GM12878 (cell line): ENCODE data around the gene HSD17B13. TPM values are rescaled to one million over a fixed set of nuclear protein-coding genes. Genes with fewer than 3 reads are reported as not detected.

Source experiments
- ATAC-seq: fragments of 200-7000 bp; cut with Tn5 transposase; 3 replicates; pipeline ENCODE4 v1.9.1; 2020; ENCODE audit warnings: mild to moderate bottlenecking, moderate library complexity
- BruUV-seq: library from RNA; stranded (reverse); fragments of 400-500 nt; replicated peaks from 2 replicates; lab custom pipeline; 2021; lab: Mats Ljungman, UMichigan
- CTCF ChIA-PET: fragments of 300-600 bp; sonication (Branson Sonifier 250); formaldehyde crosslinking; extraction: SDS; loops from one replicate; lab custom pipeline; 2021; ENCODE audit warnings: inconsistent platforms; lab: Yijun Ruan, JAX
- POLR2A ChIA-PET: fragments of 350-600 bp; formaldehyde crosslinking; extraction: SDS; loops from one replicate; lab custom pipeline; 2021; ENCODE audit warnings: inconsistent platforms; lab: Charles Lee
- RAD21 ChIA-PET: fragments of 300-600 bp; sonication (Branson Sonifier 250); formaldehyde crosslinking; loops from one replicate; lab custom pipeline; 2023; ENCODE audit warnings: antibody characterized with exemption; ENCODE audit not compliant: unreplicated experiment; lab: Charles Lee
- SMC1A ChIA-PET: fragments of 300-600 bp; sonication (Branson Sonifier 250); formaldehyde crosslinking; loops from one replicate; lab custom pipeline; 2023; ENCODE audit not compliant: unreplicated experiment, uncharacterized antibody; lab: Charles Lee
- DNase-seq: peaks from one replicate; pipeline ENCODE4 v3.0.0-alpha.2; 2011; ENCODE audit warnings: low read depth, low spot score
- FAIRE-seq: peaks from 3 replicates; lab custom pipeline; 2011; peaks lifted over from hg19 to GRCh38; lab: Jason Lieb, UNC
- H2AFZ ChIP-seq: 2 replicates; pipeline ENCODE4 v1.6.0; 2011; ENCODE audit warnings: low read depth, low read length, control low read depth; ENCODE audit not compliant: control insufficient read depth
- H3K27ac ChIP-seq: 2 replicates; pipeline ENCODE4 v1.5.1; 2011; ENCODE audit warnings: control low read depth; ENCODE audit not compliant: control insufficient read depth, insufficient read depth
- H3K27me3 ChIP-seq, 2 experiments: replicated peaks in 1 of 2; 2 replicates each; pipeline versions ENCODE4 v1.6.0 to v1.6.1; 2011; ENCODE audit warnings: low read length in 1 of 2; ENCODE audit not compliant: control insufficient read depth in 2 of 2, insufficient read depth in 2 of 2
- H3K36me3 ChIP-seq, 2 experiments: 2 replicates each; pipeline ENCODE4 v1.5.1; 2011; ENCODE audit warnings: low read length in 1 of 2; ENCODE audit not compliant: control insufficient read depth in 2 of 2, insufficient read depth in 2 of 2
- H3K4me1 ChIP-seq: 2 replicates; pipeline ENCODE4 v1.6.1; 2011; ENCODE audit warnings: mild to moderate bottlenecking, low read length, moderate library complexity, mixed read lengths; ENCODE audit not compliant: control insufficient read depth, insufficient read depth
- H3K4me2 ChIP-seq: 2 replicates; pipeline ENCODE4 v1.6.0; 2011; ENCODE audit warnings: control low read depth; ENCODE audit not compliant: control insufficient read depth, insufficient read depth
- H3K4me3 ChIP-seq: fragments of 200-600 bp; sonication (generic); 2 replicates; pipeline ENCODE4 v1.5.1; 2016
- H3K79me2 ChIP-seq: 2 replicates; pipeline ENCODE4 v1.6.0; 2011; ENCODE audit warnings: low read length; ENCODE audit not compliant: control insufficient read depth, insufficient read depth
- H3K9ac ChIP-seq: 2 replicates; pipeline ENCODE4 v1.8.0; 2011; ENCODE audit warnings: low read length, control low read depth, mixed read lengths; ENCODE audit not compliant: control insufficient read depth, insufficient read depth
- H3K9me3 ChIP-seq: replicated peaks from 3 replicates; pipeline ENCODE4 v1.5.1; 2011; ENCODE audit warnings: mild to moderate bottlenecking, low read length; ENCODE audit not compliant: control insufficient read depth, insufficient read depth
- H4K20me1 ChIP-seq: 2 replicates; pipeline ENCODE4 v1.6.0; 2011; ENCODE audit not compliant: control insufficient read depth, insufficient read depth
- FOXK2 ChIP-seq: fragments of 450-650 bp; IDR thresholded peaks from 2 replicates; pipeline ENCODE4 v1.6.1; 2017; ENCODE audit warnings: mild to moderate bottlenecking, moderate library complexity
- HCFC1 ChIP-seq: fragments of 150-350 bp; IDR thresholded peaks from 2 replicates; pipeline ENCODE4 v1.6.1; 2014; ENCODE audit warnings: low read length
- HDAC2 ChIP-seq: fragments of 200-600 bp; sonication (generic); IDR thresholded peaks from 2 replicates; pipeline ENCODE4 v1.6.1; 2017
- HDAC6 ChIP-seq: fragments of 200-600 bp; sonication (generic); IDR thresholded peaks from one replicate; pipeline ENCODE4 v1.8.0; 2017; ENCODE audit warnings: antibody characterized with exemption; ENCODE audit not compliant: unreplicated experiment
- YBX1 ChIP-seq: fragments of 450-650 bp; IDR thresholded peaks from 2 replicates; pipeline ENCODE4 v1.6.1; 2016; ENCODE audit warnings: antibody characterized with exemption
- ZNF207 ChIP-seq: fragments of 450-650 bp; IDR thresholded peaks from 2 replicates; pipeline ENCODE4 v1.6.1; 2014; ENCODE audit warnings: antibody characterized with exemption, mild to moderate bottlenecking, borderline replicate concordance
- WGBS: methylation state at CpG from one replicate; pipeline ENCODE4 v1.1.6; 2016; ENCODE audit warnings: low lambda C conversion rate; ENCODE audit not compliant: insufficient replicate concordance, insufficient coverage; ENCODE audit errors: missing lambda C conversion rate; 5-methylcytosine and 5-hydroxymethylcytosine counted together
- in situ Hi-C: fragments of 300-500 bp; cut with MboI; formaldehyde crosslinking; loops from 9 replicates; pipeline ENCODE4 v1.14.3; 2018; ENCODE audit warnings: mixed read lengths
- intact Hi-C: fragments of 100-400 bp; cut with micrococcal nuclease; formaldehyde crosslinking; loops from one replicate; pipeline ENCODE4 v1.14.2; 2022; ENCODE audit not compliant: unreplicated experiment
- polyA plus RNA-seq, 11 experiments: library from polyadenylated mRNA; depleted of rRNA in 4 of 11; unstranded in 6 of 11; stranded (reverse) in 5 of 11; fragments of >200 nt; fragmentation: Nextera tagmentation in 4 of 11; fragmentation: Illumina TruSeq in 1 of 11; extraction: Ambion mirVana in 4 of 11; extraction: Trizol in 1 of 11; gene quantifications; 1 replicate in 1 of 11; 2 replicates in 10 of 11; pipeline versions ENCODE4 v1.2.1 to v1.2.3, GENCODE V29; 2011 to 2016; ENCODE audit warnings: inconsistent platforms in 2 of 11, missing spikeins in 2 of 11, low read depth in 1 of 11
- total RNA-seq, 4 experiments: library from RNA; depleted of rRNA in 3 of 4; stranded (reverse); fragments of >200 nt in 3 of 4; fragmentation: Illumina TruSeq in 1 of 4; extraction: Trizol in 1 of 4; gene quantifications; 2 replicates each; pipeline versions ENCODE4 v1.2.1 to v1.2.3, GENCODE V29; 2013 to 2021
- TF ChIP-seq, protein P1 (sequence below): fragments of 450-650 bp; IDR thresholded peaks from 2 replicates; pipeline ENCODE4 v1.6.1; 2017; ENCODE audit warnings: mild to moderate bottlenecking, moderate library complexity
- TF ChIP-seq, protein P2 (sequence below): fragments of 450-650 bp; formaldehyde crosslinking; IDR thresholded peaks from 2 replicates; pipeline ENCODE4 v1.4.0; 2020; ENCODE audit warnings: mild to moderate bottlenecking, moderate library complexity
- TF ChIP-seq, protein P3 (sequence below): fragments of 450-650 bp; IDR thresholded peaks from 2 replicates; pipeline ENCODE4 v1.6.1; 2014; ENCODE audit warnings: mild to moderate bottlenecking
- TF ChIP-seq, protein P4 (sequence below): IDR thresholded peaks from 2 replicates; pipeline ENCODE4 v1.6.1; 2011; ENCODE audit warnings: mild to moderate bottlenecking, low read depth, low read length, moderate library complexity; ENCODE audit not compliant: insufficient replicate concordance
- TF ChIP-seq, protein P5 (sequence below): IDR thresholded peaks from 2 replicates; pipeline ENCODE4 v1.6.1; 2012; ENCODE audit warnings: low read depth, low read length, improper control_type of control experiment

The HSD17B13 gene
- total and polyA plus RNA-seq, 10 of the 15 experiments (the other 5 are each of a cell fraction or from before 2014, with no cell fraction given), result 0.03 to 0.09 (median 0.04) TPM; not detected in 4

DNA sequence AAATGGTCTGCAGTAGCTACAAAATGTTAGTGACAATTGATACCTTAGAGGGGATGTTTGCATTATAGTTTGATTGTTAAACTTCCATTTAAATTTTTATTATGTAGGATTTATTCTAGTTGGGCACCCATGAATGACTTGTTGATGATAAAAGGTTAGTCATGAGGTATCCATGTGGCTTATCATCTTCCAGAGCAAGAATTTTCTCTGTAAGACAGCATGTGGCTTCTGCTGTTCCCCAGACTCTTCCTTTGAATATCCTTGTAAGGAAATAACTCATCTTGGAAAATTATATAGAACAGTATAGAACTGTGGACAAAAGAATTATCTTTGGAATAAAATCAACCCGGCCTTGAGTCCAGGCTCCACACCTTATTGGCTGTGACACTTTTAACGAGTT, 62.2 kb downstream of the HSD17B13 start:
- CTCF ChIA-PET, result no interaction called here
- FAIRE-seq, result no peak
- Histone ChIP-seq H3K27ac (no peak overlapping the region), H2AFZ (no peak overlapping the region), H3K4me2 (no peak overlapping the region), H3K9me3 (no peaks in the 10 kb centered on the region; the same call in 1 of the 3 replicates), H3K9ac (no peak overlapping the region), H3K27me3 (no peaks in the 10 kb centered on the region), H3K36me3 (no peaks in the 10 kb centered on the region), H3K4me1 (no peaks in the 10 kb centered on the region), H3K79me2 (no peaks in the 10 kb centered on the region), H3K4me3 (no peak overlapping the region), H4K20me1 (no peaks in the 10 kb centered on the region)
- no peak for DNase-seq
- WGBS, result 0% methylated on average over 2 of the region's 2 CpGs
- intact Hi-C loops, result no loop called here
- RAD21 ChIA-PET, result no interaction called here
- POLR2A ChIA-PET, result no interaction called here
- in situ Hi-C loops, result no loop called here
- no peak for TF ChIP-seq YBX1
- no peak for TF ChIP-seq HCFC1
- no peak for TF ChIP-seq HDAC2
- no peak for TF ChIP-seq FOXK2
- TF ChIP-seq, protein P1, sequence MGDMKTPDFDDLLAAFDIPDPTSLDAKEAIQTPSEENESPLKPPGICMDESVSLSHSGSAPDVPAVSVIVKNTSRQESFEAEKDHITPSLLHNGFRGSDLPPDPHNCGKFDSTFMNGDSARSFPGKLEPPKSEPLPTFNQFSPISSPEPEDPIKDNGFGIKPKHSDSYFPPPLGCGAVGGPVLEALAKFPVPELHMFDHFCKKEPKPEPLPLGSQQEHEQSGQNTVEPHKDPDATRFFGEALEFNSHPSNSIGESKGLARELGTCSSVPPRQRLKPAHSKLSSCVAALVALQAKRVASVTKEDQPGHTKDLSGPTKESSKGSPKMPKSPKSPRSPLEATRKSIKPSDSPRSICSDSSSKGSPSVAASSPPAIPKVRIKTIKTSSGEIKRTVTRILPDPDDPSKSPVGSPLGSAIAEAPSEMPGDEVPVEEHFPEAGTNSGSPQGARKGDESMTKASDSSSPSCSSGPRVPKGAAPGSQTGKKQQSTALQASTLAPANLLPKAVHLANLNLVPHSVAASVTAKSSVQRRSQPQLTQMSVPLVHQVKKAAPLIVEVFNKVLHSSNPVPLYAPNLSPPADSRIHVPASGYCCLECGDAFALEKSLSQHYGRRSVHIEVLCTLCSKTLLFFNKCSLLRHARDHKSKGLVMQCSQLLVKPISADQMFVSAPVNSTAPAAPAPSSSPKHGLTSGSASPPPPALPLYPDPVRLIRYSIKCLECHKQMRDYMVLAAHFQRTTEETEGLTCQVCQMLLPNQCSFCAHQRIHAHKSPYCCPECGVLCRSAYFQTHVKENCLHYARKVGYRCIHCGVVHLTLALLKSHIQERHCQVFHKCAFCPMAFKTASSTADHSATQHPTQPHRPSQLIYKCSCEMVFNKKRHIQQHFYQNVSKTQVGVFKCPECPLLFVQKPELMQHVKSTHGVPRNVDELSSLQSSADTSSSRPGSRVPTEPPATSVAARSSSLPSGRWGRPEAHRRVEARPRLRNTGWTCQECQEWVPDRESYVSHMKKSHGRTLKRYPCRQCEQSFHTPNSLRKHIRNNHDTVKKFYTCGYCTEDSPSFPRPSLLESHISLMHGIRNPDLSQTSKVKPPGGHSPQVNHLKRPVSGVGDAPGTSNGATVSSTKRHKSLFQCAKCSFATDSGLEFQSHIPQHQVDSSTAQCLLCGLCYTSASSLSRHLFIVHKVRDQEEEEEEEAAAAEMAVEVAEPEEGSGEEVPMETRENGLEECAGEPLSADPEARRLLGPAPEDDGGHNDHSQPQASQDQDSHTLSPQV, result no peak
- TF ChIP-seq, protein P2, sequence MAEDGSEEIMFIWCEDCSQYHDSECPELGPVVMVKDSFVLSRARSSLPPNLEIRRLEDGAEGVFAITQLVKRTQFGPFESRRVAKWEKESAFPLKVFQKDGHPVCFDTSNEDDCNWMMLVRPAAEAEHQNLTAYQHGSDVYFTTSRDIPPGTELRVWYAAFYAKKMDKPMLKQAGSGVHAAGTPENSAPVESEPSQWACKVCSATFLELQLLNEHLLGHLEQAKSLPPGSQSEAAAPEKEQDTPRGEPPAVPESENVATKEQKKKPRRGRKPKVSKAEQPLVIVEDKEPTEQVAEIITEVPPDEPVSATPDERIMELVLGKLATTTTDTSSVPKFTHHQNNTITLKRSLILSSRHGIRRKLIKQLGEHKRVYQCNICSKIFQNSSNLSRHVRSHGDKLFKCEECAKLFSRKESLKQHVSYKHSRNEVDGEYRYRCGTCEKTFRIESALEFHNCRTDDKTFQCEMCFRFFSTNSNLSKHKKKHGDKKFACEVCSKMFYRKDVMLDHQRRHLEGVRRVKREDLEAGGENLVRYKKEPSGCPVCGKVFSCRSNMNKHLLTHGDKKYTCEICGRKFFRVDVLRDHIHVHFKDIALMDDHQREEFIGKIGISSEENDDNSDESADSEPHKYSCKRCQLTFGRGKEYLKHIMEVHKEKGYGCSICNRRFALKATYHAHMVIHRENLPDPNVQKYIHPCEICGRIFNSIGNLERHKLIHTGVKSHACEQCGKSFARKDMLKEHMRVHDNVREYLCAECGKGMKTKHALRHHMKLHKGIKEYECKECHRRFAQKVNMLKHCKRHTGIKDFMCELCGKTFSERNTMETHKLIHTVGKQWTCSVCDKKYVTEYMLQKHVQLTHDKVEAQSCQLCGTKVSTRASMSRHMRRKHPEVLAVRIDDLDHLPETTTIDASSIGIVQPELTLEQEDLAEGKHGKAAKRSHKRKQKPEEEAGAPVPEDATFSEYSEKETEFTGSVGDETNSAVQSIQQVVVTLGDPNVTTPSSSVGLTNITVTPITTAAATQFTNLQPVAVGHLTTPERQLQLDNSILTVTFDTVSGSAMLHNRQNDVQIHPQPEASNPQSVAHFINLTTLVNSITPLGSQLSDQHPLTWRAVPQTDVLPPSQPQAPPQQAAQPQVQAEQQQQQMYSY (CRISPR knock-in tag), result no peak
- TF ChIP-seq, protein P3, sequence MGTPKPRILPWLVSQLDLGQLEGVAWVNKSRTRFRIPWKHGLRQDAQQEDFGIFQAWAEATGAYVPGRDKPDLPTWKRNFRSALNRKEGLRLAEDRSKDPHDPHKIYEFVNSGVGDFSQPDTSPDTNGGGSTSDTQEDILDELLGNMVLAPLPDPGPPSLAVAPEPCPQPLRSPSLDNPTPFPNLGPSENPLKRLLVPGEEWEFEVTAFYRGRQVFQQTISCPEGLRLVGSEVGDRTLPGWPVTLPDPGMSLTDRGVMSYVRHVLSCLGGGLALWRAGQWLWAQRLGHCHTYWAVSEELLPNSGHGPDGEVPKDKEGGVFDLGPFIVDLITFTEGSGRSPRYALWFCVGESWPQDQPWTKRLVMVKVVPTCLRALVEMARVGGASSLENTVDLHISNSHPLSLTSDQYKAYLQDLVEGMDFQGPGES, result no peak
- TF ChIP-seq HDAC6, result no peak
- TF ChIP-seq ZNF207, result no peak
- TF ChIP-seq, protein P4, sequence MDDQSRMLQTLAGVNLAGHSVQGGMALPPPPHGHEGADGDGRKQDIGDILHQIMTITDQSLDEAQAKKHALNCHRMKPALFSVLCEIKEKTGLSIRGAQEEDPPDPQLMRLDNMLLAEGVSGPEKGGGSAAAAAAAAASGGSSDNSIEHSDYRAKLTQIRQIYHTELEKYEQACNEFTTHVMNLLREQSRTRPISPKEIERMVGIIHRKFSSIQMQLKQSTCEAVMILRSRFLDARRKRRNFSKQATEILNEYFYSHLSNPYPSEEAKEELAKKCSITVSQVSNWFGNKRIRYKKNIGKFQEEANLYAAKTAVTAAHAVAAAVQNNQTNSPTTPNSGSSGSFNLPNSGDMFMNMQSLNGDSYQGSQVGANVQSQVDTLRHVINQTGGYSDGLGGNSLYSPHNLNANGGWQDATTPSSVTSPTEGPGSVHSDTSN, result no peak
- TF ChIP-seq, protein P5, sequence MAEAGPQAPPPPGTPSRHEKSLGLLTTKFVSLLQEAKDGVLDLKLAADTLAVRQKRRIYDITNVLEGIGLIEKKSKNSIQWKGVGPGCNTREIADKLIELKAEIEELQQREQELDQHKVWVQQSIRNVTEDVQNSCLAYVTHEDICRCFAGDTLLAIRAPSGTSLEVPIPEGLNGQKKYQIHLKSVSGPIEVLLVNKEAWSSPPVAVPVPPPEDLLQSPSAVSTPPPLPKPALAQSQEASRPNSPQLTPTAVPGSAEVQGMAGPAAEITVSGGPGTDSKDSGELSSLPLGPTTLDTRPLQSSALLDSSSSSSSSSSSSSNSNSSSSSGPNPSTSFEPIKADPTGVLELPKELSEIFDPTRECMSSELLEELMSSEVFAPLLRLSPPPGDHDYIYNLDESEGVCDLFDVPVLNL, result no peak
- SMC1A ChIA-PET, result no interaction called here
- no peak for ATAC-seq
- no TSS peak for BruUV-seq
